22Rv1 (cell line): ENCODE data around the gene SAMD8.

ENCODE experiments used
- ZFX ChIP-seq: fragments of 450-650 bp; IDR thresholded peaks from 2 replicates; pipeline ENCODE4 v1.6.1; 2017; ENCODE audit warnings: antibody characterized with exemption, borderline replicate concordance
- TF ChIP-seq, protein P1 (sequence below): fragments of 450-650 bp; IDR thresholded peaks from 2 replicates; pipeline ENCODE4 v1.5.1; 2017; ENCODE audit warnings: mild to moderate bottlenecking

DNA sequence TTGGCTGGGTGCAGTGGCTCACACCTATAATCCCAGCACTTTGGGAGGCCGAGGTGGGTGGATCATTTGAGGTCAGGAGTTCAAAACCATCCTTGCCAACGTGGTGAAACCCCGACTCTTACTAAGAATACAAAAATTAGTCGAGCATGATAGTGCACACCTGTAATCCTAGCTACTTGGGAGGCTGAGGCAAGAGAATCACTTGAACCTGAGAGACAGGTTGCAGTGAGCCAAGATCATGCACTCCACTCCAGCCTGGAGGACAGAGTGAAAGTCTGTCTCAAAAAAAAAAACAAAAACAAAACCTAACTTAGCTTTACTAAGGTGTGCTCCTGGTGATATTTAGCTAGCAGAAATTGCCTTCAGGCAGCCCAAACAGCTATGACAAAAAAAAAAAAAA is 74.9 kb downstream of the SAMD8 start:
- TF ChIP-seq, protein P1, sequence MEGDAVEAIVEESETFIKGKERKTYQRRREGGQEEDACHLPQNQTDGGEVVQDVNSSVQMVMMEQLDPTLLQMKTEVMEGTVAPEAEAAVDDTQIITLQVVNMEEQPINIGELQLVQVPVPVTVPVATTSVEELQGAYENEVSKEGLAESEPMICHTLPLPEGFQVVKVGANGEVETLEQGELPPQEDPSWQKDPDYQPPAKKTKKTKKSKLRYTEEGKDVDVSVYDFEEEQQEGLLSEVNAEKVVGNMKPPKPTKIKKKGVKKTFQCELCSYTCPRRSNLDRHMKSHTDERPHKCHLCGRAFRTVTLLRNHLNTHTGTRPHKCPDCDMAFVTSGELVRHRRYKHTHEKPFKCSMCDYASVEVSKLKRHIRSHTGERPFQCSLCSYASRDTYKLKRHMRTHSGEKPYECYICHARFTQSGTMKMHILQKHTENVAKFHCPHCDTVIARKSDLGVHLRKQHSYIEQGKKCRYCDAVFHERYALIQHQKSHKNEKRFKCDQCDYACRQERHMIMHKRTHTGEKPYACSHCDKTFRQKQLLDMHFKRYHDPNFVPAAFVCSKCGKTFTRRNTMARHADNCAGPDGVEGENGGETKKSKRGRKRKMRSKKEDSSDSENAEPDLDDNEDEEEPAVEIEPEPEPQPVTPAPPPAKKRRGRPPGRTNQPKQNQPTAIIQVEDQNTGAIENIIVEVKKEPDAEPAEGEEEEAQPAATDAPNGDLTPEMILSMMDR = no peak
- TF ChIP-seq ZFX = no peak
